HUDEP-2 (cell line): Measurements from ENCODE around the gene ADIPOQ.
"Not testable (repeated sequence)": the region's sequence is repeated elsewhere in the genome, so short reads cannot be mapped to it uniquely, and the experiment has no call there.

Experiments
- DNase-seq, 76 experiments: peaks; one replicate each; lab custom pipeline; 2025; ENCODE audit not compliant: unreplicated experiment in 76 of 76; lab: John Stamatoyannopoulos, UW

Gene ADIPOQ

DNA sequence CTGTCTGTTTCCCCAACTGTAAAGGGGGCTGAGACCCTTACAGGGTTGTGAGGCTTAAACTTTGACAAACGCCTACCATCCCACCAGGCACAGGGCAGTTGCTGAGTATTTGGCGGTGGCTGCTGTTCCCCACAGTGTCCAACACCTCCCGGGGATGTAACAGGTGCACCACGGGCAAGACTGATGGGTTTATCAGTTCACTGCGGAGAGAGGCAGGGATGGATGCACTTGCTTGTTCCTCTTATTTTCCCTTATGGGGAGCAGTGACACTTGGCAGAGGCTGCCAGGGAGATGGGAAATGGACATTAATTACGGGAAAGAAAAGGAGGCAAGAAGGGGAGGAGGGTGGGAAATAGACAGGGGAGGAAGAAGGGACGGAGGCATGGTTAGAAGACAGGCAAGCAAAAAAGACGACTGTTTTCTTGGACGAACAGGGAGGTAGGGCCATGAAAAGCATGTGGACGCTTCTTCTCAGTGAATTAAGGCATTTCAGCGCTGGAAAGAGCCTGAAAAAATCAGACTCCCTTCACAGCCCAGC is 16.6 kb upstream of the ADIPOQ start:
- peak in 7 of 76 experiments; percentile 8 to 34 (median 22) for DNase-seq

DNA sequence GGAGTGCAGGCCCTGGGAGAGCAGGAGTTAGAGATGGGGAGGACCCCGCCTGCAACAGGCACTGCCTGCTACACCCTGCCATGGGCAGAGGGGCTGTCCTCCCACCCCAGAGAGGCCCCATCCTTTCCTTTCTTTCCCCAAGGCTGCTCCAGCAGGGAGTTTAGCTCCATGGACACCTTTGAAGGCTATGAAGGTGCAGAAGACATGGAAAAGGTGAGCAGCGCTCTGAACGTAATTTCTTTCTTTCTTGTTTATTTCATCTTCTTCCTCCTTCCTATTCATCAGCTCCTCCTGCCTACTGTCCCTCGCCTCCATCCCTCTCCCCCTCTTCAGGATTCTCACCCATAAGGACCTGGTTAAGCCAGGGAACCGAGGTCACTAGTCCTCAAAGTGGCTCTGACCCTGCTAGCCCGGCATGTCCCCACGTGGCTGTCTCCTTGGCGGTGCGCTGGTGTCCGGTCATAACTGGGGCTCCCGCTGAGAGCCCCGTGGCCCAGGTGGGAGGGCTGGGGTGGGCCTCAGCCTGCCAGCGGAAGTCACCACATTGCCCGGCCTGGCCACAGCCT is 16.0 kb upstream of the ADIPOQ start:
- peak in 7 of 76 experiments; percentile 9 to 41 (median 29) for DNase-seq

DNA sequence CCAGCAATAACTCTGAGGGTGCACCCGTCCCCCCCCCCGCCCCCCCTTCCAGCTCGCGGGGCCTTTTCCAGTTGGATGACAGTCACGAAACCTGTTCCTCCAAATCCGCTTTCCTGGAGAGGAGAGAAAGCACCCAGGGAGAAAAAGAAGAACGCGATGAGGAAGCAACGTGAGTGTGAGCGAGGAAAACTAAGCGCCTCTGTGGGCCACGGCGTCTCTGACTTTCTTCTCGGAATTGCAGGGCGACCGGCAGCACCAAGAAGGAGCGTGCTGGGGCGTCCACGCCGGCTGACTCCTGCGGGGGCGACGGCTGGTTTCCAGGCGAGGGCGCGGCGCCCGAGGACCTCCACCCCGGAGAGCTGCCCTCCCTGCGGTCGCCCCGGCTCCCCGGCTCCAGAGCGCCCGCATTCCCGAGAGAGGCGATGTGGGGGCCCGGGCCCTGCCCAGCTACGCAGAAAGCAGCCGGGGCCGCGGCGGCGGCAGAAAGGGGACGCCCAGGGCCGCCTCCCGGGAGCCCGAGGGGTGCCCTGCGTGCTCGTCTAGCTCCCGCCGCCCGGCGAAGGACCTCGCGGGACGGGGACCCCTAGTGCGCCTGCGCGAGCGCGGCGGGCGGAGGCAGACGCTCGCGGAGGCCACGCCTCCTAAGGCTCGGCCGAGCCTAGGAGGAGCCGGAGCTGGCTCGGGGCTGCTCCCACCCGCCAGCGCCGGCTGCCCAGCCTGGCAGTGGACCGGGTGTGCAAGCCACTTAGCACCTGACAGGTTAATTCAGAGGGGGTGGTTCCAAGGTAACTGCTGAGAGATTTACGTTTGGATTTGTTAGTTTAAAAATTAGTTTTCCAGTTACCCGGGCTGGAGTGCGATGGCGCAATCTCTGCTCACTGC is 15.3 kb upstream of the ADIPOQ start:
- DNase-seq: peak in 72 of 76 experiments; percentile 7 to 83 (median 67)

DNA sequence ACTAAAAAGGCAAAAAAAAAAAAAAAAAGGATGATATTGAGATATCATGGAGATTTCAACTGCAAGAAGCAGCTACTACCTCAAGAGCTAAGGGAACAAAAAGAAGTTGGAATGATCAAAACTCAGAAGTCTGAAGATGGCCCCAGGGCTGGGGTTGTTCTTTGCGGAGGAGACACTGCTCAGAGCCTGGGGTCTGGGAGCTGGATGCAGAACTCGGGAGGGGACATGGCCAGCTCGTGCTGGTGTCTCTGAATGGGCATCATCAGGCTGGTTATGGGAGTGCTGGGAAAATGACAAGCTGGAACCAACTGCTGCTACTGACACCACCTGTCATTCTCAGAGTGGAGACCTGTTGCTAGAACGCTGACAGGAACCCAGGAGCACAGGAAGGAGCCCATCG is 14.2 kb upstream of the ADIPOQ start:
- DNase-seq: no peak

DNA sequence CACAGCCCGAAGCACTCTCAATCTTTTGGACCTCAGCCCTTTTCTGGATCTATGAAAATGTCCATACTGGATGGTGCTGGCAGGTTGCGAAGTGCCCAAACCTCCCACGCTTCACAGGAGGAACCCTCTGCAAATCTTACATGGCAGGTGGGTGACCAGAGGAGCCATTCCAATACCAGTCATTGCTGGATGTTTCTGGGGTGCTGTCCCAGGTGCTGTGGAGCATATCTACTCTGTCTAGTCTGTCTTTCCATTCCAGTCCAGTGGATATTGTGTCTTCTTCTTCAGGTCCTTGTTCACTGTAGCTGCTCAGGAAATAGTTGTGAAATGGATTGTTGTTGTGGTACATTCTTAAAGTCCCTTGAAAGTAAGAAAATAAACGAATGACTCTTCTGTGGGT is 10.7 kb upstream of the ADIPOQ start:
- DNase-seq: no peak

DNA sequence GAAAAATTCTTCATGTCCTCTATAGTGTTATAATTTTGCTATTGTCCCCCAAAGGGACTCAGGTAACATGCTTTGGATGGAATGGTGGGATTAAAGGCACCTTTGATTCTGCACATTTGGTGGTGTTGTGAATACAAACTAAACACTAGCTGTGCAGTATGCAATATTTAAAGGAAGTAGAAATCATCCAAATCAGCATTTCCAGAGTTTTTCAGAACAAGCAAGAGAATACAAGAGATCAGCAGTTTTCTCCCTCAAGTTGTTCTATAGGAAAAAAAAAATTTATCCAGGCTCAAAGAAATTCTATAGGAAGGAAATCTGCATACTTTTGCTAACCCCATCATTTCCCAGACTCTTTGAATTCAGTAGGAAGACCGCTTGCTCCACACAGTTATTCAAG is 10.2 kb upstream of the ADIPOQ start:
- no peak for DNase-seq

DNA sequence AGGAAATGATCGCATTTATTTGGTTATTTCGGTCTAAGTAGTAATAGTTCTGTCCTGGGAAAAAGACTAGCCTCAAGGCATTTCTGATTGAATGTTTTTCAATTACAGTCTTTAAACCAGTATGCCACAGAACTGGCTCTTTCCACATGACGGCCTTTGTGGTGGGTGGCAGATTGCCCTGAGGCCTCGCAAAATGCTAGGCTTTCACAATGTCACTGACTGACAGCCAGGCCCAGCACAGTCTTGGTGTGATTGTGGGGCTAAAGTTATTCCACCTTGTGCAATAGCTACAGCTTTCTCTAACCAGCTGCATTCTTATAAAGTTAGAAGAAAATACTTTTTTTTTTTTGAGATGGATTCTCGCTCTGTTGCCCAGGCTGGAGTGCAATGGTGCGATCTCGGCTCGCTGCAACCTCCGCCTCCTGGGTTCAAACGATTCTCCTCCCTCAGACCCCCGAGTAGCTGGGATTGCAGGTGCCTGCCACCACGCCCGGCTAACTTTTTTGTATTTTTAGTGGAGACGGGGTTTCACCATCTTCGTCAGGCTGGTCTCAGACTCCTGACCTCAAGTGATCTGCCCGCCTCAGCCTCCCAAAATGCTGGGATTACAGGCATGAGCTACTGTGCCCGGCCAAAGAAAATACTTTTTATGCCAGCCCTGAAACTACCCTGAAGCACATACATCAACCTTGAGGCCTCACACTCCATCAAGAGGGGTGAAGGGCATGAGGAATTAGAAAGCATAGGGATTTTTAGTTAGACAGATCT is 2.5 kb upstream of the ADIPOQ start:
- no peak for DNase-seq

DNA sequence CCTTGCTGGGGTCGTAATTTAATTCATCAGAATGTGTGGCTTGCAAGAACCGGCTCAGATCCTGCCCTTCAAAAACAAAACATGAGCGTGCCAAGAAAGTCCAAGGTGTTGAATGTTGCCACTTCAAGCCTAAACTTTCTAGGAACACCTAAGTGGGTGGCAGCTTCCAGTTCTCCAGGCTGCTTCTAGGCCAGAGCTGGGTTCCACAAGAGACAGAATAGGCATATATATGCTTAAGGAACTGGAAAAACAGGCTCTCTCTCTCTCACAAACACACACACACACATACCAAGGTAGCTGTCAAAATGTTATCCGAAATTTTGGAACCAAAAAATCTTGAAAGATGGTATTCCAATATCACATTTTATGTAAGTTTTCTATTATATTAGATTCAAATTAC is 890 bp upstream of the ADIPOQ start:
- no peak for DNase-seq

DNA sequence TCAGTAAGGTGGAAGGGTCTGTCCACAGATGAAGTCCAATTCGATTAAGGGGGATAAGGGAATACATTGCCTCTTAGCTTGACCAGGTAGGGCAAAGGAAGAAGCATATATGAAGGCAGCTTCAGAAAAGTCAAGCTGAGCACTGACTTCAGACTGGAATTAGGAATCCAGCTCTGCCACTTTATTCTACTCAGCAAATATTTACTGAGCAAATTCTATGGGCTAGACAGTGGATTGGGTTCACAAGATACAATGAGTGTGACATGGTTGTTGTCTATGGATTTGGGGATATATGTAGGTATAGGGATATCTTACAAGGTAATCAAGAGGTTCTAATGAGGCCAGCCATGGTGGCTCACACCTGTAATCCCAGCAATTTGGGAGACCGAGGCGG is 526 bp downstream of the ADIPOQ start:
- no peak for DNase-seq

DNA sequence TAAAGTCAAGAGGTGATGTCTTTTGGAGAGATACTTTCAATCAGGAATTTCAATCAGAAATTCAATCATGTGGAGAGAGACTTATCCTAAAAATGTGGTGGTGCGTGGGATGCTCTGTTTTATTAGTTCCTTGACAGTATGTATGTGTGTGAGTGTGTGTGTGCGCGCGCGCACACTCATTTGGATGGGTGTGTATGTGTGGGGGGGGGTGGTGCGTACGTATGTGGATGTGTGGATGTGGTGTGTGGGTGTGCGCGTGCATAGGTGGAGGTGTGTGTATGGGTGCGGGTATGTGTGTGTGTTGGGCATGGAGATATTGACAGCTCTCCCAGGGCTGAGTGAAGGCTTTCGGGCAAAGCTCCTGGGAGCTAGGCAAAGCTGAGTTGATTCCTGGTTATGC is 2.4 kb downstream of the ADIPOQ start:
- no peak for DNase-seq

DNA sequence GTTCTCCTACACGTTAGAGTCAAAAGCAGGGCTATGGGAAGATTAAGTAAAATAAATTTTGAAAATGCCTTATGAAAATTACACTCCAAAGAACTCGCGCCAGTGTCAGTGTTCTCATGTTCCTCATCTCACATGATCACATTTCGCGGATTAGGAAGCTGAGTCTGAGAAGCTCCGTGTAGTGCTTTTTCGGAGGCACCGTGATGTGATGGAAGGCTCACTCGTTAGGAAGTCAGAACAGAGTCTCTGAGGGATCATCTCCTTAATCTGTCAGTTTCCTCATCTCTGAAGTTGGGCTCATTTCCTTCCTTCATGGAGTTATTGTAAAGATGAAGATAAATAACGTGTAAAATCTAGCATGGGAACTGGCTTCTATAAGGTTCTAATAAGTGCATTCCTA is 3.2 kb downstream of the ADIPOQ start:
- DNase-seq: no peak

DNA sequence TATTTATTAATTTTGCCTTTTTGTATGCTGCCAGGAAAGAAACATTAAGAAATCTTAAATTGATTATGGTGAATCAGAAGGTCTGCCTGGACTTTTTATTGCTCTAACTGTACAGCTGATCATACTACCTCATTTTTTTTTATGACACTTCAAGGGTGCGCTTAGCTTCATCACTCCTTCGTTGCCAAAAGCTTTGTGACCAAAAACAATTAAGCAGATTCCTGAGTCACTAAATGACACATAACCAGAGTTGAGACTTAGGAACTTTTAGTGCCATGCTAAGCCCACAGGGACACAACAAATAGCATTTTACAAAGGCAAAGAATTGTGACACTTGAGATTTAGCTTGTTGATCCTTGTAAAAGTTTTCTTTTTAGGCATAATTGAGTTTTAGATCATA is 4.9 kb downstream of the ADIPOQ start:
- DNase-seq: no peak

DNA sequence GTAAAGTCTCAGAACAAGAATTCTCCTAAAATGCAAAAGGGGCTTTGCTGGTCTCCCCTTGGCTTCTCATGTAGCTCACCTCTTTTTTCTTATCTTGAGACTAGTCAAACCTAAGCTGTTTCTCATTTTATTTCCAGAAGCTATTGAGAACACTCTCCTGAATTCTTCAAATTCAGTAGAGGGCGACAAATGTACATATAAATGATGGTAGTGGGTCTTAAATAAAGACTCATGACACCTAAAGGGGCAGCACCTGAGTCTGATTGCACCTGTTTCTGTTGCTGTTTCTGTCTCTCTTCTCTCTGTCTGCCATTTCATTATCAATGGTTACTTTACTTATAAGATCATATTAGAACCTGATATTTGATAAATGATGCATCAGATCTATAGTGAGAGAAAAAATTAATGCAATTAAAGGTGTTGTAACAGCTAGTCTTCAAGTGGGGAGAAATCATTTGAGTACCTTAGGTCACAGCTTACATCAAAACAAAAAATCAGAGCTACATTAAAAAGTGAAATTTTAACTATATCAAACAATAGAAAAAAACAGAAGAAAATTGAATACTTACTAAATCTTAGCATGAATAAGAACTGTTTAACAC is 7.0 kb downstream of the ADIPOQ start:
- peak in 11 of 76 experiments; percentile 0 to 30 (median 18) for DNase-seq

DNA sequence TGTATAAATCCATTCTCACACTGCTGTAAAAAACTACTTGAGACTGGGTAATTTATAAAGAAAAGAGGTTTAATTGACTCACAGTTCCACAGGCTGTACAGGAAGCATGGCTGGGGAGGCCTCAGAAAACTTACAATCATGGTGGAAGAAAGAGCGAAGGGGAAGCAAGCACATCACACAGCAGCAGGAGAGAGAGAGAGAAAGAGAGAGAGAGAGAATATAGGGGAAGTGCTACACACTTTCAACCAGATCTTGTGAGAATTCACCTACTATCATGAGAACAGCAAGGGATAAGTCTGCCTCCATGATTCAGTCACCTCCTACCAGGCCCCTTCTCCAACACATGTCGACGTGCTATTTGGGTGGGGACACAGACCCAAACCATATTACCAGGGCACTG is 9.3 kb downstream of the ADIPOQ start:
- DNase-seq: not testable (repeated sequence)

DNA sequence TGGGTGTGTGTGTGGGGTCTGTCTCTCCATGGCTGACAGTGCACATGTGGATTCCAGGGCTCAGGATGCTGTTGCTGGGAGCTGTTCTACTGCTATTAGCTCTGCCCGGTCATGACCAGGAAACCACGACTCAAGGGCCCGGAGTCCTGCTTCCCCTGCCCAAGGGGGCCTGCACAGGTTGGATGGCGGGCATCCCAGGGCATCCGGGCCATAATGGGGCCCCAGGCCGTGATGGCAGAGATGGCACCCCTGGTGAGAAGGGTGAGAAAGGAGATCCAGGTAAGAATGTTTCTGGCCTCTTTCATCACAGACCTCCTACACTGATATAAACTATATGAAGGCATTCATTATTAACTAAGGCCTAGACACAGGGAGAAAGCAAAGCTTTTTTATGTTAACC is 10.5 kb downstream of the ADIPOQ start:
- no peak for DNase-seq

DNA sequence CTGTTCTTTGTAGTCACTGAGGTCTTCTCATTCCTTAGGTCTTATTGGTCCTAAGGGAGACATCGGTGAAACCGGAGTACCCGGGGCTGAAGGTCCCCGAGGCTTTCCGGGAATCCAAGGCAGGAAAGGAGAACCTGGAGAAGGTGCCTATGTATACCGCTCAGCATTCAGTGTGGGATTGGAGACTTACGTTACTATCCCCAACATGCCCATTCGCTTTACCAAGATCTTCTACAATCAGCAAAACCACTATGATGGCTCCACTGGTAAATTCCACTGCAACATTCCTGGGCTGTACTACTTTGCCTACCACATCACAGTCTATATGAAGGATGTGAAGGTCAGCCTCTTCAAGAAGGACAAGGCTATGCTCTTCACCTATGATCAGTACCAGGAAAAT is 11.6 kb downstream of the ADIPOQ start:
- DNase-seq: no peak

DNA sequence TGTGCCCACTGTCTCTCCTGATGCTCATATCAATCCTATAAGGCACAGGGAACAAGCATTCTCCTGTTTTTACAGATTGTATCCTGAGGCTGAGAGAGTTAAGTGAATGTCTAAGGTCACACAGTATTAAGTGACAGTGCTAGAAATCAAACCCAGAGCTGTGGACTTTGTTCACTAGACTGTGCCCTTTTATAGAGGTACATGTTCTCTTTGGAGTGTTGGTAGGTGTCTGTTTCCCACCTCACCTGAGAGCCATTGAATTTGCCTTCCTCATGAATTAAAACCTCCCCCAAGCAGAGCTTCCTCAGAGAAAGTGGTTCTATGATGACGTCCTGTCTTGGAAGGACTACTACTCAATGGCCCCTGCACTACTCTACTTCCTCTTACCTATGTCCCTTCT is 12.4 kb downstream of the ADIPOQ start:
- no peak for DNase-seq

DNA sequence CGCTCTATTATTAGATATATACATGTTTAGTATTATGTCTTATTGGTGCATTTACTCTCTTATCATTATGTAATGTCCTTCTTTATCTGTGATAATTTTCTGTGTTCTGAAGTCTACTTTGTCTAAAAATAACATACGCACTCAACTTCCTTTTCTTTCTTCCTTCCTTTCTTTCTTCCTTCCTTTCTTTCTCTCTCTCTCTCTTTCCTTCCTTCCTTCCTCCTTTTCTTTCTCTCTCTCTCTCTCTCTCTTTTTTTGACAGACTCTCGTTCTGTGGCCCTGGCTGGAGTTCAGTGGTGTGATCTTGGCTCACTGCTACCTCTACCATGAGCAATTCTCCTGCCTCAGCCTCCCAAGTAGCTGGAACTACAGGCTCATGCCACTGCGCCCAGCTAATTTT is 15.2 kb downstream of the ADIPOQ start:
- no peak for DNase-seq

DNA sequence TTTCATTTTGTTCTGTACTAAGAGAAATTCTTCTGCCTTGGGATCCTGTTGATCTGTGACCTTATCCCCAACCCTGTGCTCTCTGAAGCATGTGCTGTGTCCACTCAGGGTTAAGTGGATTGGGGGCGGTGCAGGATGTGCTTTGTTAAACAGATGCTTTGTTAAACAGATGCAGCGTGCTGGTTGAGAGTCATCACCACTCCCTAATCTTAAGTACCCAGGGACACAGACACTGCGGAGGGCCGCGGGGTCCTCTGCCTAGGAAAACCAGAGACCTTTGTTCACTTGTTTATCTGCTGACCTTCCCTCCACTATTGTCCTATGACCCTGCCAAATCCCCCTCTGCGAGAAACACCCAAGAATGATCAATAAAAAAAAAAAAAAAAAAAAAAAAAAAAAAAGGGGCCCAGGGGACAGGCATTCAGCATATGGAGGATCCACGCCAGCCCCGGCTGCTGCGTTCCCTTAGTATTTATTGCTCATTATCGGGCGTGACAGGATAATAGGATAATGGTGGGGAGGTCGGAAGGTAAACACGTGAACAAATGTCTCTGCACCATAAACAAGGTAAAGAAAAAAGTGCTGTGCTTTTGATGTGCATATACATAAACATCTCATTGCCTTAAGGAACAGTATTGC is 22.8 kb downstream of the ADIPOQ start:
- not testable (repeated sequence) for DNase-seq

DNA sequence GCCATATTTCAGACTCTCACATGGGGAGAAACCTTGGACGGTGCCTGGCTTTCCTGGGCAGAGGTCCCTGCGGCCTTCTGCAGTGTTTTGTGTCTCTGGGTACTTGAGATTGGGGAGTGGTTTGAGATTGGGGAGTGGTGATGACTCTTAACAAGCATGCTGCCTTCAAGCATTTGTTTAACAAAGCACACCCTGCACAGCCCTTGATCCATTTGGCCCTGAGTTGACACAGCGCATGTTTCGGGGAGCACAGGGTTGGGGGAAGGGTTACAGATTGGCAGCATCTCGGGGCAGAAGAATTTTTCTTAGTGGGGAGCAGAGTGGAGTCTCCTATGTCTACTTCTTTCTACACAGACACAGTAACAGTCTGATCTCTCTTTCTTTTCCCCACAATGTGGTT is 23.6 kb downstream of the ADIPOQ start:
- not testable (repeated sequence) for DNase-seq
